HCT116 (cell line): Measurements from ENCODE around the gene PACS2. TPM values are rescaled to one million over a fixed set of nuclear protein-coding genes. Genes with fewer than 3 reads are reported as not detected.

Experiments used
- ATAC-seq: fragments of 200-7000 bp; cut with Tn5 transposase; 2 replicates; pipeline ENCODE4 v1.9.1; 2020; ENCODE audit warnings: mild to moderate bottlenecking, moderate library complexity
- BruUV-seq: library from RNA; stranded (reverse); fragments of 400-500 nt; replicated peaks from 2 replicates; lab custom pipeline; 2021; lab: Mats Ljungman, UMichigan
- CTCF ChIA-PET: fragments of 300-600 bp; sonication (Branson Sonifier 250); formaldehyde crosslinking; loops from one replicate; lab custom pipeline; 2021; ENCODE audit warnings: antibody characterized with exemption; lab: Charles Lee
- POLR2A ChIA-PET: fragments of 300-600, 350-600 bp; sonication (Branson Sonifier 250); formaldehyde crosslinking; loops from one replicate; lab custom pipeline; 2021; ENCODE audit warnings: antibody characterized with exemption; lab: Charles Lee
- RAD21 ChIA-PET, 2 experiments: fragments of 300-600 bp; sonication (Branson Sonifier 250); formaldehyde crosslinking; loops; one replicate each; lab custom pipeline; 2023; ENCODE audit warnings: low total read pairs in 2 of 2; ENCODE audit not compliant: uncharacterized antibody in 2 of 2, unreplicated experiment in 2 of 2, low non-redundant PET in 1 of 2; lab: Charles Lee
- DNase-seq: peaks from one replicate; pipeline ENCODE4 v3.0.0-alpha.2; 2010; ENCODE audit warnings: low read depth, low spot score
- H2AFZ ChIP-seq: fragments of 200-600 bp; shearing (Covaris generic), sonication (generic); 2 replicates; pipeline ENCODE4 v1.6.1; 2017; ENCODE audit warnings: low read depth, mixed run types, mixed read lengths, antibody characterized with exemption, low read length; ENCODE audit not compliant: poor library complexity, severe bottlenecking
- H3K27ac ChIP-seq: 2 replicates; pipeline ENCODE4 v1.5.1; 2012; ENCODE audit warnings: low read depth, low read length
- H3K27me3 ChIP-seq: fragments of 200-600 bp; sonication (generic); 2 replicates; pipeline ENCODE4 v1.6.1; 2016; ENCODE audit warnings: mixed run types, low read length, mixed read lengths; ENCODE audit not compliant: insufficient read depth
- H3K36me3 ChIP-seq, 2 experiments: fragments of 200-500 bp in 1 of 2; fragments of 200-600 bp in 1 of 2; sonication (Bioruptor generic) in 1 of 2; sonication (generic) in 1 of 2; 2 replicates each; pipeline versions ENCODE4 v1.5.1 to v1.6.1; 2014 to 2016; ENCODE audit warnings: low read length in 2 of 2, inconsistent platforms in 1 of 2, mixed read lengths in 1 of 2, mixed run types in 1 of 2; ENCODE audit not compliant: insufficient read depth in 2 of 2, control insufficient read depth in 1 of 2
- H3K4me1 ChIP-seq, 2 experiments: fragments of 200-600 bp in 1 of 2; sonication (generic) in 1 of 2; 2 replicates each; pipeline versions ENCODE4 v1.5.1 to v1.6.1; 2012 to 2017; ENCODE audit warnings: low read length in 2 of 2, inconsistent platforms in 1 of 2, mild to moderate bottlenecking in 1 of 2, mixed read lengths in 1 of 2, mixed run types in 1 of 2, moderate library complexity in 1 of 2; ENCODE audit not compliant: insufficient read depth in 2 of 2, control insufficient read depth in 1 of 2
- H3K4me2 ChIP-seq: fragments of 200-600 bp; sonication (generic); 2 replicates; pipeline ENCODE4 v1.6.1; 2017; ENCODE audit warnings: mixed run types, low read length, mixed read lengths
- H3K4me3 ChIP-seq, 2 experiments: fragments of 200-600 bp in 1 of 2; sonication (generic) in 1 of 2; replicated peaks in 1 of 2; 2 replicates each; pipeline ENCODE4 v1.5.1; 2011 to 2016; ENCODE audit warnings: low read length in 2 of 2, control low read depth in 1 of 2, low read depth in 1 of 2, mild to moderate bottlenecking in 1 of 2, mixed read lengths in 1 of 2, mixed run types in 1 of 2
- H3K79me2 ChIP-seq: fragments of 200-600 bp; sonication (generic); 2 replicates; pipeline ENCODE4 v1.6.1; 2017; ENCODE audit warnings: mild to moderate bottlenecking, mixed run types, low read length, moderate library complexity, mixed read lengths; ENCODE audit not compliant: insufficient read depth
- H3K9ac ChIP-seq: fragments of 200-600 bp; sonication (generic); 2 replicates; pipeline ENCODE4 v1.6.1; 2016; ENCODE audit warnings: low read length, mixed read lengths
- H3K9me2 ChIP-seq: fragments of 200-600 bp; sonication (generic), shearing (Covaris generic); 2 replicates; pipeline ENCODE4 v1.6.1; 2017; ENCODE audit warnings: mixed run types, mild to moderate bottlenecking, moderate library complexity; ENCODE audit not compliant: insufficient read depth
- H3K9me3 ChIP-seq, 2 experiments: fragments of 200-500 bp in 1 of 2; fragments of 200-600 bp in 1 of 2; sonication (Bioruptor generic) in 1 of 2; sonication (generic) in 1 of 2; 2 replicates each; pipeline ENCODE4 v1.6.1; 2014 to 2017; ENCODE audit warnings: low read length in 2 of 2, mixed read lengths in 2 of 2, inconsistent platforms in 1 of 2, low read depth in 1 of 2, mild to moderate bottlenecking in 1 of 2, mixed run types in 1 of 2, moderate library complexity in 1 of 2; ENCODE audit not compliant: control insufficient read depth in 1 of 2, insufficient read depth in 1 of 2
- H4K20me1 ChIP-seq: fragments of 200-600 bp; sonication (generic), shearing (Covaris generic); 2 replicates; pipeline ENCODE4 v1.6.1; 2017; ENCODE audit warnings: mixed run types, mild to moderate bottlenecking, moderate library complexity; ENCODE audit not compliant: insufficient read depth
- YY1 ChIP-seq: IDR thresholded peaks from 2 replicates; pipeline ENCODE4 v1.6.1; 2011; ENCODE audit warnings: low read length, low read depth, moderate library complexity, mild to moderate bottlenecking; ENCODE audit not compliant: insufficient replicate concordance; ENCODE audit errors: extremely low read depth
- intact Hi-C: fragments of 100-400 bp; cut with micrococcal nuclease; formaldehyde crosslinking; loops from 2 replicates; pipeline ENCODE4 v1.10.0; 2022
- total RNA-seq: library from RNA; stranded (reverse); gene quantifications from one replicate; pipeline ENCODE4 v1.2.1, GENCODE V29; 2021; ENCODE audit not compliant: unreplicated experiment
- TF ChIP-seq, protein P1 (sequence below): IDR thresholded peaks from 2 replicates; pipeline ENCODE4 v1.6.1; 2011; ENCODE audit warnings: mild to moderate bottlenecking, low read length, moderate library complexity; ENCODE audit not compliant: insufficient replicate concordance; ENCODE audit errors: extremely low read depth
- TF ChIP-seq, protein P2 (sequence below): IDR thresholded peaks from 2 replicates; pipeline ENCODE4 v1.6.1; 2012; ENCODE audit warnings: low read depth

The PACS2 gene
- total RNA-seq, 1 experiment from 2014 or later: 75.5 TPM

DNA sequence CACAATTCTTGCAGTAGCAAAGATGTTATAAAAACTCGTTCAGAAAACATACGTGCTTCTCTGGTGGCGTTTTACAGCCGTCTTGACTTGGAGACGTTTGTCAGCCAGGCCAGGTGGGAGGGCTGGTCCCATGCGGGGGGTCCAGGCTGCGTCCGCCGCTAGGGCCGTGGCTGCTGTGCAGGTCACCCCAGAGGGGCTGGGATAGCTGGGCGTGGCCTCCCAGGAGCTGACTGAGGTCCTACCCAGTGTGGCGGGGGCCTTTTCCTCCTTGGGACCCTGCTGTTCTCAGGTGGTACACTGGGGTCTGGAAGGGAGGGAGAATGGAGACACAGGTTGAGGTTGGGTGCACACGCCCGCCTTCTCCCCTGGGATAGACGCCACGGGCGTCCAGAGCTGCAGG lies 130.3 kb downstream of the PACS2 start:
- no TSS peak for BruUV-seq
- intact Hi-C loops: no loop called here

More for the DNA sequence above, 130.3 kb downstream of the PACS2 start:
- RAD21 ChIA-PET: no interaction called here
- POLR2A ChIA-PET: no interaction called here
- Histone ChIP-seq H3K36me3 (peaks cover 4 to 11% of the 10 kb centered on the region in 2 experiments; a peak in 2 of 4 replicates), H4K20me1 (no peaks in the 10 kb centered on the region), H3K79me2 (peaks cover 28% of the 10 kb centered on the region; the same call in 1 of the 2 replicates), H3K9me3 (no peaks in the 10 kb centered on the region), H3K4me1 (no peaks in the 10 kb centered on the region)
- TF ChIP-seq YY1: no peak
- TF ChIP-seq, protein P1, sequence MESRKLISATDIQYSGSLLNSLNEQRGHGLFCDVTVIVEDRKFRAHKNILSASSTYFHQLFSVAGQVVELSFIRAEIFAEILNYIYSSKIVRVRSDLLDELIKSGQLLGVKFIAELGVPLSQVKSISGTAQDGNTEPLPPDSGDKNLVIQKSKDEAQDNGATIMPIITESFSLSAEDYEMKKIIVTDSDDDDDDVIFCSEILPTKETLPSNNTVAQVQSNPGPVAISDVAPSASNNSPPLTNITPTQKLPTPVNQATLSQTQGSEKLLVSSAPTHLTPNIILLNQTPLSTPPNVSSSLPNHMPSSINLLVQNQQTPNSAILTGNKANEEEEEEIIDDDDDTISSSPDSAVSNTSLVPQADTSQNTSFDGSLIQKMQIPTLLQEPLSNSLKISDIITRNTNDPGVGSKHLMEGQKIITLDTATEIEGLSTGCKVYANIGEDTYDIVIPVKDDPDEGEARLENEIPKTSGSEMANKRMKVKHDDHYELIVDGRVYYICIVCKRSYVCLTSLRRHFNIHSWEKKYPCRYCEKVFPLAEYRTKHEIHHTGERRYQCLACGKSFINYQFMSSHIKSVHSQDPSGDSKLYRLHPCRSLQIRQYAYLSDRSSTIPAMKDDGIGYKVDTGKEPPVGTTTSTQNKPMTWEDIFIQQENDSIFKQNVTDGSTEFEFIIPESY: no peak
- TF ChIP-seq, protein P2, sequence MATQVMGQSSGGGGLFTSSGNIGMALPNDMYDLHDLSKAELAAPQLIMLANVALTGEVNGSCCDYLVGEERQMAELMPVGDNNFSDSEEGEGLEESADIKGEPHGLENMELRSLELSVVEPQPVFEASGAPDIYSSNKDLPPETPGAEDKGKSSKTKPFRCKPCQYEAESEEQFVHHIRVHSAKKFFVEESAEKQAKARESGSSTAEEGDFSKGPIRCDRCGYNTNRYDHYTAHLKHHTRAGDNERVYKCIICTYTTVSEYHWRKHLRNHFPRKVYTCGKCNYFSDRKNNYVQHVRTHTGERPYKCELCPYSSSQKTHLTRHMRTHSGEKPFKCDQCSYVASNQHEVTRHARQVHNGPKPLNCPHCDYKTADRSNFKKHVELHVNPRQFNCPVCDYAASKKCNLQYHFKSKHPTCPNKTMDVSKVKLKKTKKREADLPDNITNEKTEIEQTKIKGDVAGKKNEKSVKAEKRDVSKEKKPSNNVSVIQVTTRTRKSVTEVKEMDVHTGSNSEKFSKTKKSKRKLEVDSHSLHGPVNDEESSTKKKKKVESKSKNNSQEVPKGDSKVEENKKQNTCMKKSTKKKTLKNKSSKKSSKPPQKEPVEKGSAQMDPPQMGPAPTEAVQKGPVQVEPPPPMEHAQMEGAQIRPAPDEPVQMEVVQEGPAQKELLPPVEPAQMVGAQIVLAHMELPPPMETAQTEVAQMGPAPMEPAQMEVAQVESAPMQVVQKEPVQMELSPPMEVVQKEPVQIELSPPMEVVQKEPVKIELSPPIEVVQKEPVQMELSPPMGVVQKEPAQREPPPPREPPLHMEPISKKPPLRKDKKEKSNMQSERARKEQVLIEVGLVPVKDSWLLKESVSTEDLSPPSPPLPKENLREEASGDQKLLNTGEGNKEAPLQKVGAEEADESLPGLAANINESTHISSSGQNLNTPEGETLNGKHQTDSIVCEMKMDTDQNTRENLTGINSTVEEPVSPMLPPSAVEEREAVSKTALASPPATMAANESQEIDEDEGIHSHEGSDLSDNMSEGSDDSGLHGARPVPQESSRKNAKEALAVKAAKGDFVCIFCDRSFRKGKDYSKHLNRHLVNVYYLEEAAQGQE: no peak
- TF ChIP-seq, all 23 proteins: peak for 0
- no peaks in the 10 kb centered on the region for H3K27me3 ChIP-seq
- H3K27ac ChIP-seq: no peak overlapping the region
- H3K4me2 ChIP-seq: no peak overlapping the region
- no peak overlapping the region for H3K9ac ChIP-seq
- H3K9me2 ChIP-seq: no peaks in the 10 kb centered on the region
- H3K4me3 ChIP-seq: no peak overlapping the region
- H2AFZ ChIP-seq: no peak overlapping the region
- DNase-seq (no peak), ATAC-seq (no peak)
- CTCF ChIA-PET: no interaction called here
